HG03469 (cell line): ENCODE data around the gene AOPEP.
"Not testable (repeated sequence)": the region's sequence is repeated elsewhere in the genome, so short reads cannot be mapped to it uniquely, and the experiment has no call there.

Source experiments
- ATAC-seq: cut with Tn5 transposase; IDR thresholded peaks from one replicate; pipeline ENCODE4 v1.9.1; 2021; ENCODE audit warnings: mild to moderate bottlenecking, moderate library complexity, moderate number of reproducible peaks; ENCODE audit not compliant: unreplicated experiment

Gene AOPEP

GRCh38 chr9:94840738-94841137, 114.2 kb downstream of the AOPEP start:
- no peak for ATAC-seq

DNA sequence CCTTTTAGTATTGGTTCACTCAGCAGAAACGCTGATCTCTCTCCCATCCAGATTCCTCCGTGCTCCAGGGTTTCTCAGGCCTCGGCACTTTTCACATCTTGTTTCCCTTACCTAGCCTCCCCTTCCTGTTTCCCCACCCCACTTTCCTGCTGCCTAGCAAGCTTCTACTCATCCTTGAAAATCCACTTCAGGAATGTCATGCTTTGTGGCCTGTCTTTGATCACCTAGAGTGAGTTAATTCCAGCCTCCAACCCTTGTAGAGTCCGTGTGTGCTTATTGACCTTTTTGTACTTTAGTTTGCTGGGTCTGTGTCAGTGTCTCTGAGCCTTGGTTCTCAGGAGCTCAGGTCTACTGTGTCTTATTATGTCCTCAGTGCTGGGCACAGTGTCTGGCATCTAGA, 116.6 kb downstream of the AOPEP start:
- no peak for ATAC-seq

DNA sequence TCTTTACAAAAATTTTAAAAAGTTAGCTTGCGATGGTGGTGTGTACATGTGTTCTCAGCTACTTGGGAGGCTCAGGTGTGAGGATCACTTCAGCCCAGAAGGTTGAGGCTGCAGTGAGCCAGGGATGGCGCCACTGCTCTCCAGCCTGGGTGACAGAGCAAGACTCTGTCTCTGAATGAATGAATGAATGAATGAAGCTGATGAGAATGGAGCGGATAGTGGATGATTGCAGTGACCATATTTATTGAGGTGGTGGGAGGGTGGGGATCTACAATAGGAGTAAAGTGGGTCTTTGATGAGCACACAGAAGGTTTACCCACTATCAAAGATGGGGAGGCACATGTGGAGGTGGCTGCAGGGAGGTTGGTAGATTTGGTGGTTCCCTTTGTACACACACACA, 120.2 kb downstream of the AOPEP start:
- no peak for ATAC-seq

DNA sequence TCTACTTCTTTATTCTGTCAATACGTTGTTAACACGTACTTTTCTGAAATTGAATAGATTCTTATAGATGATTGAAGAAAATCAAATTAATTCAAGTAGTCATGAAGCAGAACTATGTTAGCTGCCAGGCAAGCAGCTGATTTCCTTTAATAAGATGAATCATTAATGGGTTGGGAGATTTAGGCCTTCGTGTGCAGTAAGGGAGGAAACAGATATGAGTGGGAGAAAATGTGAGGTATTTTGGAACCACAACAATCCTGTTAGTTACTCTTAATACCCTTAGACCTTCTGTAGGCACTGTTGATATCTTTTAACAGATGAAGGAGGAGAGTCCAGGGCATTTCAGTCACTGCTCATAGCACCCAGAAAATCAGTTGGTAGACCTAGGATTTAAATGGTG, 121.0 kb downstream of the AOPEP start:
- no peak for ATAC-seq

- not testable (repeated sequence) for ATAC-seq
Measured at GRCh38 chr9:94848791-94849190, 122.3 kb downstream of the AOPEP start.

DNA sequence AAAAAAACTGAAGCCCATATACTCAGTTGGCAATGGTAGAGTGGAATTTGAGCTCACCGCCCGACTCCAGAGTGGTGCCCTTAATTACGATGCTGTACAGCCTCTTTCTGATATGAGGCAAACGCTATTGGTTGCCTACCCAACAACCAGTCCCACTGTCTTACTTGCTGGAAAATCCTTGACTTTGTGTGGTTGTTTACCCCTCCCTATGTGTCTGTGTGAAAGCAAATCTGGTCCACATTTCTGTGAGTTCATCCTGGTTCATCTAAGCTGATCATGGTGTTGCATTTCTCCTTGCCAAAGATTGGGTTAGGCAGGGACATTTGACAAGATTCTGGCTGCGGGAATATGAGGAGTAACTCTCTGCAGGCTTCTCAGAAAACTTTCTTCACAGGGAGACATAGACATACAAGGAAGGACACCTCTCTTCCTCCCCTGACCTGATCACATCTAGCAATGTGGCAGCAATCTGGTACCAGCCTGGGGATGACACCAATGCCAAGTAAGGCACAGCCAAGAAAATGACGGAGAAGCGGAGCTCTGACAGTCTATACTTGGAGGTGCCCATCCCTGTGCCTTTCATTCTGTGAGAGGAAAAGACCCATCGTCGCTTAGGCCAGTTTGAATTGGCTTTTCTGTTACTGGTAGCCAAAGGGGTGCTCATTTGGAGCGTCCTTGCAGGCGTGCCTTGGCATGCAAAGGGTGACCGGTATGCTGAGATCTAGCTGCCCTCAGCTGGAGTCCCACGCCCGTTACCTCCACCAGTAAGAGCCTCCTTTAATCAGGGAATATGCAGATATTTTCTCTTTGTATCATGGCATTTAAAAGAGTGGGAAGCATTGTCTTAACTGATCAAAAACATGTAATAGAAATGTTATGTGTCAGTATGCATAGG, 124.3 kb downstream of the AOPEP start:
- no peak for ATAC-seq

DNA sequence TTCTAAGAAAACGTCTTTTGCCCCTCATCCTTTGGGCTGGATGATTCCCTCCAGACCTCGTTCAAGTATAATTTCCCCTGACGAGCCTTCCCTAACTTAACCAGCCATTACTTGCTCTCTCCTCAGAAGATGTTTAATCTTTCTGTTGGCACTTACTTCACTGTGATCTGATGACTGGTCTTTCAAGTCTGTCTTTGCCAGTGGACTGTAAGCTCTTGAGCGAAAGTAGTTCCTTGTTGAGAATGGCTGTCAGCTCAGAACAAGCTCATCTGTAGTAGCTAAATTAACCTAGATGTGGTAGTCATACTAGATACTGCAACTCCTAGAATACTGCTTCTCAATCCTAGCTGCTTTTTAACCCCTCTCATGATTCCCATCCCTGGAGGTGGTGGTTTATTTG, 125.0 kb downstream of the AOPEP start:
- no peak for ATAC-seq

GRCh38 chr9:94851892-94852291, 125.4 kb downstream of the AOPEP start:
- no peak for ATAC-seq

DNA sequence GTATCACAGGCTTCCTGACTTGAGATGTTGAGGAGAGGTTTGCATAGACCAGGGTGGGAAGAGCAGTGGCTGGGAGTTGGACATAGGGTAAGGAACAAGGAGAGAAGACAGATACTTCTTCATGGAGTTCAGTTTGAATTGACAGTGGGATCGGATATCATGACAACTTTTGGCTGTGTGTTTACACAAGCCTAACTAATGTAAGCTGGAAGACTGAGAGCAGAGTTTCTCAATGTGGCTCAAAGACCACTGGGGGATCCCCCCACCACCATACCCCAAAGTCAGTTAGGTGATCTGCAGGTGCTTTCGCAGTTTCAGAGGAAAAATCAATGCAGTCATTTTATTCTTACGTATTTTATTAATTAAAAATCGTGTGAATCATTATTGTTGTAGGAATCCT, 125.9 kb downstream of the AOPEP start:
- no peak for ATAC-seq

GRCh38 chr9:94853887-94854286, 127.4 kb downstream of the AOPEP start:
- no peak for ATAC-seq

GRCh38 chr9:94855903-94856302, 129.4 kb downstream of the AOPEP start:
- ATAC-seq = no peak

DNA sequence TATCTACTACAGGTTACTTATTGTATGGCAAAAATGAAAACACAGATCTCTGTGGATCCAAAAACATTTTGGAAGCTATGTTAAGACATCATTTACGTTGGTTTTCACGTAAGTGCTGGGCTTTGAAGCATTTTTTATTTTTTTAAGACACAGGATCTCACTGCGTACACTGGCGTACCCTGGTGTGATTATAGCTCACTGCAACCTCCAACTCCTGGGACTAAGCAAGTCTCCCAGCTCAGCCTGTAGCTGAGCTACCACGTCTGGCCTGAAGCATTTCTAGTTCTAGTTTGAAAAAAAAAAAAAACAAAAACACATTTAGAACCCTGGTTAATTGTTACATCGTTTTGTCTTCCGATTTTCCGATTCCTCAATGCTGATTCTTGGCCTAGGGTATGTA, 131.3 kb downstream of the AOPEP start:
- ATAC-seq = no peak

GRCh38 chr9:94859226-94859625, 132.7 kb downstream of the AOPEP start:
- ATAC-seq = no peak

DNA sequence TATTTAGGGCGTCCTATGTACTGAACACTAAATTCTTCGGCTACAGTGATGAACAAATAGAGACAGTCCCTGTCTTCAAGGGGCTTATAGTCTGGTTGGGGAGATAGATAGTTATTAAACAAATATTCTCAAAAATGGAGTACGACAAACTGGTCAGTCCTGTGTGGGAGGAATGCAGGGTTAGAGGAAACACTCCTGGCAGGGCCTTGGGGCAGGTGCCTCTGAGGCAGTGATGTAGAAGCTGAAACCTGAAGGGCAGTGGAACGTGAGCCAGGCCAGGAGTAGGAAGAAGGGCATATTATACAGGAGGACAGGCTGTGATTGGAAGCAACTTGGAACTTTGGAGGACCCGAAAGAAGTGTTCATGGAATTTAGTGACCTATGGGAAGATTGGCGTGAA, 133.4 kb downstream of the AOPEP start:
- no peak for ATAC-seq

- ATAC-seq = peak; percentile 91
Measured at GRCh38 chr9:94860678-94861588, 134.4 kb downstream of the AOPEP start.

DNA sequence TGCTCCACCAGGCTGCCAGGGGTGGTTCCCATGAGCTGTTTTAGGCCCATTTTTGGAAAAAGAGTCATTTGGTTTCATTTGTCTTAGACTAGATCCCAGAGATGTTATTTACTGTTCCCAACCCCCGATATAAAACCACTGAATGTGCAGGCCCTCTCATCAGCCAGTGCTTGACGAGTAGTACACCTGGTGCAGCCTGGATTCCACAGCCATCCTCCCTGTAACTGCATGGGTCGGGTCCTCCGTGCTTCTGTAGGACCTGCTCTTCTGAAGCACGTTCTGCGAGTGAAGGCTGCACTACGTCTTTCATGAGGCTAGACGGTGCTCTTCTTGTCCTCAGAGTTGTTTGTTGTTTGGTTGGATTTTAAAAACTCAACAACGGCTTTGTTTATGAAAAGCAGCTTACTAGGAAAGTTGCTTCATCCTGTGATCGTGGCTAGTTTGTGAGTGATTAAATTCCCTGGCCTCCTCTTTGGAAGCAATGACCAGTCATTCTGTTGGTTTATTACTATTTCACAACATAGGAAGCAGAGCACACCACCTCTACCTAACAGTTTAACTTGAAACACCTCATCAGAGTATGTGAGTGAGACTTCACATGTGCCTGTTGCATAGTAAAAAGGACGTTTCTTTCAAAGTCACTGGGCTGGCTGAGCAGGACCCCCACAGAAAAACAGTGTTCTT, 135.2 kb downstream of the AOPEP start:
- ATAC-seq = no peak

DNA sequence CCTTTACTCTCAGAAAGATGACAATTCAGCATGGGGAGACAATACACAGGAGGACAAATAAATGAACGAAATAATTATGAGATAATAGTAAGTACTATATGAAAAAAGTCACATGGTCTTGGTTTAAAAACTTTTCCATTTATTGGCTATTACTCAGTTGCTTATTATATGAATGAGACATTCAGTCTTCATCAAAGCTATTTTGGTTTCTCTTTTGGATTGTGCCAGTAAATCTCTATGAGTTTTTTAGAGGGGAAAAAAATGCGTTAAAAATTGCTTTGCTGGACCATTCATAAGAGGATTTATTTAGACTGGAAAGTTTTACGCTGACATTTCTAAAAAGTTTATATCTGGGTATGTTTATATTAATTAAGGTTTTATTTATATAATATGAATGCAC, 137.7 kb downstream of the AOPEP start:
- ATAC-seq = no peak

- no peak for ATAC-seq
Measured at GRCh38 chr9:94864862-94865509, 138.5 kb downstream of the AOPEP start.

GRCh38 chr9:94865582-94866452, 139.3 kb downstream of the AOPEP start:
- ATAC-seq = no peak

- no peak for ATAC-seq
Measured at GRCh38 chr9:94866770-94867169, 140.3 kb downstream of the AOPEP start.
